GM21381 (cell line): ENCODE data around the gene JMJD4.
"Not testable (repeated sequence)": the region's sequence is repeated elsewhere in the genome, so short reads cannot be mapped to it uniquely, and the experiment has no call there.

Source experiments
- ATAC-seq: cut with Tn5 transposase; IDR thresholded peaks from one replicate; pipeline ENCODE4 v1.9.1; 2021; ENCODE audit warnings: mild to moderate bottlenecking, moderate library complexity; ENCODE audit not compliant: unreplicated experiment

JMJD4 gene

DNA sequence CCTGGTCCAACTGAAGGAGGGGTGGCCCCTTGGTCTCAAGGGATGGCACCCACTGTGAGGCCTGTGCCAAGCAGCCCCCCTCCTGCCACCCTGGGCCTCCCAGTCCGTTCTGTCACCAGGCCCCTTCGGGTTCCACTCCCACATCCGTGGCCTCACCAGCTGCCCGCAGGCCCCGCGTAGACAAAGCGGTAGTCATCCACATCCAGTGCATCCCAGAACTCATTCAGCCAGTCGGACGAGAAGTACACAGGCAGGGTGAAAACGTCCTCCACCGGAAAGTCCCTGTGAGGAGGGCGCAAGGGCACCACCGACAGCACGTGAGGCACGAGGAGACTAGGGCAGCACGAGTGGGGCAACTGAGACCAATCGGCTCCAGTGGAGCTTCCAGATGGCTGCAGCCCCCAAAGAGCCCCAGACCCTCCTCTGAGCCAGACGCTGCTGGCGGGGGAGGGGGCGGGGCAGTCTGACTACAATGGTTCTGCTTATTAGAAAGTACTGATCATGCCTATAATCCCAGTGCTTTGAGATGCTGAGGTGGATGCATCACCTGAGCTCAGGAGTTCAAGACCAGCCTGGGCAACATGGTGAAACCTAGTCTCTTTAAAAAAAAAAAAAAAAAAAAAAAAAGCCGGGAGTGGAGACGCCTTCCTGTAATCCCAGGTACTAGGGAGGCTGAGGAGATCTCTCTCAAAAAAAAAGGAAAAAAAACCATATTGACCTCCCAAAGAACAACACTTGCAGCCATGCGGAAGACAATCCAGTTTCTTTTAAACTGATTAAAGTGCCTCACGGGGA, 1.2 kb downstream of the JMJD4 start:
- no peak for ATAC-seq

DNA sequence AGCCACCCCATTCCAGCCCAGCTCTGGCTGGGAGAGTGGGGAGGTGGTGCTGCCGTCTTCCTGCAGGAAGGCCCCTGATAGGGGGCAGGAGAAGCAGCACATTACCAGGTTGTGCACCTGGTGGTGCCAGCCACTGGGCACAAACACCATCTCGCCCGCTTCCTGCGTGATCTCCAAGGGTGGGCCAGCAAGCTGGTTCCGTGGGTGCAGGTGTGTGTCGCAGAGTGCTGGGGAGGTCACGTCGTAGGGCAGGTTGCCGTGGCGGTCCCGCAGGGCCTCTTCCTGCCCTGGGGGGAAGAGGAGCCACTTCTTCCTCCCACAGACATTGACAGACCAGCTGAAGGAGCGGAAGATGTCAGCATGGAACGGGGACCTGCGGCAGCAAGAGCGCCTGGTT, 1.8 kb downstream of the JMJD4 start:
- ATAC-seq, result no peak

DNA sequence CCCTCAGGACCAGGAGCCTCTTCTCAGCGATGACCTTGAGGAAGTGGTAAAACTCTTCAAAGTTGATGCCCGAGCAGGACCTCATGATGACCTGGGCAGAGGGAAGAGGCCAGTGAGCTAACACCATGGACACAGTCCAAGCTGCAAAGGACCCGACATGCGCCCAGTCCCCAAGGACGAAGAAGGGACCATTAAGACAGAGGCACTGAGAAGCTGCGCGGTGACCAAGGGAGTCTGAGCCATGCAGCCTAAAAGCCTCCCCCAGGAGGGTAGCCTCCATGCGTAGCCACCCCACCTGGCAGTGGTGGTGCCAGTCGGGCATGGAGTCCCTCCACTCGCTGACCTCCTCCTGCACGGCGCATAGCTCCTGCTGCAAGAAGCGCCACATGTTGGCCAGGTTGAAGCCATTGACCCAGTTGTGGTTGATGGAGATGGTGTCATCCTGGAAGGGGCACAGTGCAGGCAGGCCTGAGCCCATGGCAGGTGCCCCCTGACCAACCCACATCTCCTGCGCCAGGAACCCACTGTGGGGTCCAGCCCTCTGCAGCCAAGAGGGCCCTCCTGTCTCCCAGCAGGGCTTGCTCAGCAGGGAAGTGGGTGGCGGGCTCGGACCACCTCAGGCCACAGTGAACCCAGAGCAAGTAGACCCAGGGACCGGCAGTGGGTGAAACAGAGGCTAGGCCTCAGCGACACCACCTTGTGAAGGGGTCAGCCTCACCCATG, 2.4 kb downstream of the JMJD4 start:
- ATAC-seq, result no peak

DNA sequence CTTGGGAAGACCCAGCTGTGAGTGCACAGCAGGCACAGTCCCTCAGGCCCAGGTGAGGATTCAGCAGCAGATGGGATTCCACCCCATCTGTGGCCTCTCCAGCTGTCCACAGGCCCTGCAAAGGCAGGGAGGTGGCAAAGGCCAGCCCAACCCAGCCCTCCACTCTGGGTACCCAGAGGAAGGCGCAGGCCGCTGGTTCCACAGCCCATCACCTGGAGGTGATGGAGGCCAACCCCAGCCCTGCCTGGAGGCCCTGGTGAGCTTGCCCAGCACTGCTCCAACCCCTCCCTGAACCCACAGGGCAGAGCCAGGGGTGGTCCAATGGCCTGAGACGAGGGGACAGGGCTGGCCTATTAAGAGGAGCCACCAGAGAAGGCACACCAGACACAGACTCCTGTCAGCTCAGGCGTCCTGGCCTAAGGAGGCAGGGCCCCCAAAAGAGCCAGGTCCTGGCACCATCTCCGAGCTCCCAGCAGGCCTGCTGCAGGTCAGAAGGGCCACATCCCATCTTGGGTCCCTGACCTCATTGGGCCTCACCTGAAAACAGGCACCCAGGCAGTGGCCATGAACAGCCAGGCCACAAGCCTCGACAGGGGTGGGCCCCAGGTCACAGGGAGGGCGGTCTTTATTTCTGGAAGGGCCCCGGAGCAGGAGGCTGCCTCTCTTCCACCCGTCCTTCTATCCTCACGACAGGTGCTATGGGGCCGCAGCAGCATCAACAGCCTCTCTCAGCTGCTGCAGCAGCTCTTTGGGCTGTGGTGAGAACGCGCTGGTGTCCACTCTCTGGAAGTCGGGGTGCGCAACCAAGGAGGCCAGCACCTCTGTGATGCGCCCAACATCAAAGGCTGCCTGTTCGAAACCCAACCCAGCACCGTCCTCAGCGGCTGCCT, 3.2 kb downstream of the JMJD4 start:
- ATAC-seq, result no peak

DNA sequence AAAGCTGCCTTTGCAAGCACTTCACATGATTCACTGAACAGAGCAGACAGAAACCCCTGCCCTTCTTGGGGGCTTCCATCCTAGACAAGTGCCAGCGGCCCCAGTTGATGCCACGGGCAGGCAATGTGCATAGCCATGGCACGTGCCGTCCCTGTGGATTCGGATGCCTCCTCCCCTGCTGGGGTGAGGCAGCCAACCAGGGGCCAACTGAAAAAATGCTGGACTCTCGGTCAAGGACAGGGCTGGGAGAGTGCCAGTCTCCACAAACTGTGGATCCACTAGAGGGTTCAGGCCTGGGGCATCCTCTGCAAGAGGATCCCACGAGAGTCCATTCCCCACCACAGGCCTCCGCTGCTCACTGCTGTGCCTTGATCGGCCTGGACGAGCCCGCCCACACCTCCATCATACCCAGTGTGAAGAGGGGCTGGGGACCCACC, 3.8 kb downstream of the JMJD4 start:
- no peak for ATAC-seq

DNA sequence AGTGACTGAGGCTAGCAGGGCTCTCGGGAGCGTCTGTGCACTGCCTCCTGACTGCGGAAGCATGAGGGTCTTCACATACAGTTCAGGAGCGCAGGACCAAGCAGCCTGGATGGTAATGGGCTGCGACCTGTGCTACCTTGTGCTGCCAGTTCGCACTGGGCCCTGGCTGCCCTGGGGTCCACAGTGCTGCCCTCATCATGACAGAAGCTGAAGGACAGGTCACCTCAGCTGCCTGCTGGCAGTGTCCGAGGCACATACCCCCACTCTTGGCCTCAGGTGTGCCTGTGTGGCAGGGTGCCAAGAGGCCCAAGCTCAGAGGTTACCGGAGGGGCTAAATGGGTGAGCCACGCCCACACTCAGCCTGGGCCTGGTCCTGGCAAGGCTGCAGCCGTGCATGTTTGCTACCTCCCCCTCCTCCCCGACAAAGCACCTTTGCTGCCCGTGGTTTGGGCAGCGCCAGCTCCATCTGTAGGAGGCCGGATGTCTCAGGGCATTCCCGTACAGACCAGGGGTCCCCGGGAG, 4.4 kb downstream of the JMJD4 start:
- no peak for ATAC-seq

DNA sequence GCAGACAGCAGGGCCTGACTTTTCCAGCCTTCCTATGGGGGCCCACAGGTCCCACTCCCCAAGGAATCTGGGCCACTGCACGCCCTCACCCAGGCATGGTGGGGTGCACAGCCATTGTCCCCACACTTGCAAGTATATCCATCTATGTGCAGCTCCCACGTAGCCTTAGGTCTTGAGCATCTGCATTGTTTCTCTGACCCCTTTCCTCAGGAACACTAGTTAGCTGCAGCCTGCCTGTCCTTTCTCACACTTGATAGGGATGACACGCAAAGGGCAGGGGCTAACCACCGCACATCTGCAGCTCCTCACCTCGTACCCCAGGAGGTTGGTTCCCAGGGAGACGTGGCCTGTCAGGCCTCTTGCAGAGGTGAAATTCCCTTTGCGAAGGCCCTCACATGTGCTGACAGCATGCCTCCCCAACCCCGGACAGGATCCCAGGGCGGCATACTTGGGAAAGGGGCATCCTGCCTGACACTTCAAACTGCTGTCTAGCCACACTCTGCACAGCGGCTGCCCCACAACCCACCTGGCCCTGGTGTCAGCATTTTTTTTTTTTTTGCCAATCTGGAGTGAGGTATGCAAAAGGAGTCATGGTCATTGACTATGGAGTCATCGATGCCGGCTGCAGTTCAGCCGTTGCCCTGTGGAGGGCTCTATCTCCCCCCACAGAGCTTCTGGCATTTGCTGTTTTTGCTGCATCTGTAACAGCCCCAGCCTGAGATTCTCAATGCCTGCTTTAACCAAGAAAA, 5.0 kb downstream of the JMJD4 start:
- no peak for ATAC-seq

DNA sequence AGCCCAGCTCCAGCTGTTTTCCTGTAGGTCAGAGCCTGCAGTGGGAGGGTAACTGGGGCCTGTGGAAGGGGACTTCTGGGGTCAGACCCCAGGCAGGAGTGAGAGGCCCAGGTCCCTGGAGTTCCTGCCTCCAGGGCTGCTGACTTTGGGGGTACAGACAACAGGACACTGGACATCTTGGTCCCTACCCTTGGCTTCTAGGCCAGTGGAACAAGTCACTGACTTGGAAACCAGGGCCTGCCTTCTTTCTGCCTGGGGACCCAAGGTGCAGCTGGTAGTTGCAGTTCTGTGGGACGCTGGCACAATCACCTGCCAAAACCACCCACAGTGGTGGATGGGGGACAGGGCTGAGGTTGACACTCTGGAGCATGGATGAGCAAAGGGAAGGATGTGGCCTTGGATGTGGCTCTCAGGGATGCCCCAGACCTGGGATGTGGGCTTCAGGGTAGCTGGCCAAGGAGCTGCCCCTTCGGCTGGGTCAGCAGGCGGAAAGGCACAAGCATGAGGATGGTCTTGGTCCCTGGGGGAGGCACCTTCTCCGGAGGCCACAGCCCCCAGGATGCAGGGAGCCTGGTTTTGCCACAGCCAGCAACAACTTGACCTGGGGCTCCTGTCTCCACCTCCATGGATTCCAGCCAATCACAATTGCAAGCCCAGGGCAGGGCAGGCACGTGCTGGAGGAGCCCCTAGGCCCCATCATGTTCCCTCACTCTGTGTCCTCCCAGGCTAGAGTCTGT, 5.8 kb downstream of the JMJD4 start:
- ATAC-seq, result no peak

DNA sequence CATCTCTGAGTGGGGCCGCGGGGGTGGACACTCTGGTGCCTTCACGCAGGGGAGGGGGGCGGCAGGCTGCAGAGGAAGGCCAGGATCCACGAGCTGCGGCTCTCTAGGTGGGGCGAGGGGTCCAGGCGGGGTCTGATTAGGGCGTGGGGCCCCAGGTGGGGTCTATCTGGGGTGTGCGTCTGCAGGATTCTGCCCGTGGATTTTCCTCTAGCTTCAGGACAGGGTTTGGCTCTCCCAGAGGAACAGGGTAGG, 6.3 kb downstream of the JMJD4 start:
- ATAC-seq, result peak; percentile 3

DNA sequence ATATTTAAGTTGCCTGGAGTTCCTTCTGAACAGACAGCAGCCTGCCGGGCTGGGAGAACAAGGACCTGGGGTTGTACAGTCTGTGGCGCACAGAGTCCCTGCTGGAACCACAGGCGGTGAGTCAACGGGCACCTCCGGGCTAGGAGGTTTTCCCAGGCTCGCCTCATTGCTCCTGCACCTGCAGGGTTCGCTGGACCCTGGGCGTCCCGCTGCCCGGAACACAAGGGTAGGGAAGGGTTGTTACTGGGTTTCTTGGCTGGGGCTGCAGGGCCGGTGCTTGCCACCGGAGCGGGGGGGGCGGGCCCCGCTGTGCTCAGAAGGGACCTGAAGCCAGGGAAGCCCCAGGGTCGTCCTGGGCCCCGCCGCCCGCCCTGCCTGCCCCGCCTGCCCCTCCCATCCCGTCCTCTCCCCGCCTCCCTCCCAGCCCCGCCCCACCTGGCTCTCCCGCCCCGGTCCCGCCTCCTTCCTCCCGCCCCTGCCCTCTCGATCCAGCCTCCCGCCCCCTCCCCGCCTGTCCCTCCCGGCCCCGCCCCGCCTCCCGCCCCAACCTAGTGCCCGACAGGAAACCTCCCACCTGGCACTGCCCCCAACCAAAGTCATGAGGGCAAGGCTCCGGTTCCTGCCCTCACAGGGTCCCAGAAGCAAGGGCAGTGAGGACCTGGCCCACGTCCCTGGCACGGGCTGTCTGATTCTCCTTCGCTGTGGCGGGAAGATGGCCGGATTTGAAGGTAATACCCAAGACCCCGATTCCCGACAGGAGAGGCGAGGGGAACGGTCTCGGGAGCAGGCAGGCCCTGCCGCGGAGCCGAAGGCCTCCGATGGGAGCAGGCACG, 6.8 kb downstream of the JMJD4 start:
- peak; percentile 34 for ATAC-seq

DNA sequence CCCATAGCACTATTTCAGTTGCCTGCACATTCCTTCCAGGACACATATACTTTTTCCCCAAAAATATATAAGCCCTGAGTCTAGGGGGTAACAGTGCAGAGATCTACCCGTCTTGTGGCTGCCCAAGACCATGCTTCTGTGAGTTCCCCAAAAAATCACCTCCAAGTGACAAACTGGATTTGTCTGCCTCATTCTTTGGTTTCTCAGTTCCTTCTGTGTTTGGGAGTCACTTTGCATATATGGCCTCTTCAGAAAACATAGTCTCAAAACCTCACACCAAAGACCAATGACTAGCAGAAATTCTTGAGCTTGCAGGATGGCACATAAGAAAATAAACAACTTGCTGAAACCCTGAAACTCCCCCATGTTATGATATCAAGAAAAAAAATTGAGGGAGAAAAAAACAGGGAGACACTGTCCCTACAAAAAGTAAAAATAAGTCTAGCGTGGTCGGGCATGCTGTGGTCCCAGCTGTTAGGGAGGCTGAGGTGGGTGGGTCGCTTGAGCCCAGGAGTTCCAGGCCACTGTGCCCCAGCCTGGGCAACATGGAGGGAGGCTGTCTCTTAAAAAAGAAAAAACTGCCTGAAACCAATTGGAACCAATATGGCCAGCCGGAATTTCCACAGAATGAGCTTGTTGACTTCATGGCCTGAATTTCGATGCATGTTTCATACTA, 8.0 kb downstream of the JMJD4 start:
- no peak for ATAC-seq

DNA sequence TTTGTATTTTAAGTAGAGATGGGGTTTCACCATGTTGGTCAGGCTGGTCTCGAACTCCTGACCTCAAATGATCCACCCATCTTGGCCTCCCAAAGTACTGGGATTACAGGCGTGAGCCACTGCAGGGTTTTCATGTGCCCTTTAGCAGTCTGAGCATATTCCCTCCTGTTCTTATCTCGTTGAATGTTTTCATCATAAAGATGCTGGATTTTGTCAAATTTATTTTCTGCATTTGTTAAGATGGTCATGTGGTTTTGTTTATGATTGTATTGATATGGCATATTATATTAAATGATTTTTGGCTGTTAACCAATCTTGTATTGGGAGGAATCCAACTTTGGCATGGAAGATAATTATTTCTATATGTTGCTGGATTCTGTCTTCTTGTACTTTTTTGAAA, 8.8 kb downstream of the JMJD4 start:
- no peak for ATAC-seq

DNA sequence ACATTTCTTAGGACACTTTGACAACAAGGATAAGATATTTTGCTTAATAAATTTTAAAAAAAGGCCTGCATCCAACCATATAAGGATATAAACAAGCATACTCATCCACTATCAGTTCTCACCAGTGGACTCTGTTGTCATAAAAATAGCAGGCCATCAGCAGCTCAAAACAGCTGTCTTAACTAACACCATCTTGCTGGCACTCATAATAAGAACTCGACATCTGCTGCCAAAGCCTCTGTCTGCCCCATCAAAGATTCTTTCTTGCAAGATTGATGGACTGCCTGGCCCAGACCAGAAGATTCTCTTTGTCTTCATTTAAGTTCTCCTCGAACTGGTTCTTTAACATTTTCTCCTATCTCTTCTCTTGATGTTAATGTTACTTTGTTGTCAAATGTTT, 10.1 kb downstream of the JMJD4 start:
- no peak for ATAC-seq

DNA sequence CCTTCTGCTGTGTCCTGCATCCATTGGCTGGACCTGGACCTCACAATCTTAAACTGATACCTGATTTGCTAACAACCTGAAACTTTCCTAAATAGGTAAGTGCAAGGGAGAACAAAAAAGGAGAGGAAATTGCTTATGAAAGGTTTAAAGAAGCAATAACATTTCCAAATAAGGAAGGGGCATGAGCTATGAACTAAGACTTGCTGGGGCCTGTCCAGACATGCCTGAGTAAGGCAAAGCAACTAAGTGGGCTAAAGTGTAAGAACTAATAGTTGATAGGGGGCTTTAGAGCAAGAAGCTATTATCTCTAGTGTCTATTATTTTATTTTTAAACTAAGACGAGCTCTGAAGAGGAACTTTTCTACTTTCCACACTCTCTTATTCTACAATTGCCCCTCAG, 11.6 kb downstream of the JMJD4 start:
- no peak for ATAC-seq

DNA sequence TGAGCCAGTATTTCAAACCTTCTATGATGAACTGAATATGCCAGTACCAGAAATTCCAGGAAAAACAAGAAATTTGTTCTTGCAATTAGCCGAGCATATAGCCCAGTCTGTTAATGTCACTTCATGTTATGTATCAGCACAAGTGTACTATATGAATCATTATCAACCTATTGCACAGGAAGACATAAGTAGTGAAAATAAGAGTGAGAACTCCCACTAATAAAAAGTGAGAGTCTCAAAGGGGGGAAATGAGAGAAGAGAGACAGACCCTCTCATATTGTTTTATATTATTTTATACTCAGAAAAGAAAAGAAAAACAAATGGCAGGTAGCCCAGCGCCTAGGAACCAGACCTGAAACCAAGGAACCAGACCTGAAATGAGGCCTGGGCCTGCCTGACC, 16.2 kb downstream of the JMJD4 start:
- no peak for ATAC-seq

DNA sequence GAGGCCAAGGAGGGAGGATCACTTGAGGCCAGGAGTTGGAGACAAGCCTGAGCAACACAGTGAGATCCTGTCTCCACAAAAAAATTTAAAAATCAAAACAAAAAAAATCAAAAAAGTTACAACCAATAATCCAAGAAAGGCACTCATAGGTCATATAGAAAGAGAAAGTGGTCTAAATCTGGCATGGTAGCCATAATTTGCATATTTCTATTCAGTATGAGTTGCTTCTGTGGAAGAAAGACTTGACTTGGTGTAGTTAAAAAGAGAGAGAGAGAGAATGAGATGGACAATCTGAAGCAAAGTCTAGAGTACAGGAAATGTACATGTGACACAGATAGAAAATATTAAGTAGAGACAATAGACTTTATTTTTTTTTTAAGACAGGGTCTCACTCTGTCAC, 22.5 kb downstream of the JMJD4 start:
- ATAC-seq, result no peak

DNA sequence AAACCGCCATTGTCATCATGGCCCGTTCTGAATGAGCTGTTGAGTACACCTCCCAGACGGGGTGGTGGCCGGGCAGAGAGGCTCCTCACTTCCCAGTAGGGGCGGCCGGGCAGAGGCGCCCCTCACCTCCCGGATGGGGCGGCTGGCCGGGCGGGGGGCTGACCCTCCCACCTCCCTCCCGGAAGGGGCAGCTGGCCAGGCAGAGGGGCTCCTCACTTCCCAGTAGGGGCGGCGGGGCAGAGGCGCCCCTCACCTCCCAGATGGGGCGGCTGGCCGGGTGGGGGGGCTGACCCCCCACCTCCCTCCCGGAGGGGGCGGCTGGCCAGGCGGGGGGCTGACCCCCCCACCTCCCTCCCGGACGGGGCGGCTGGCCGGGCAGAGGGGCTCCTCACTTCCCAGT, 24.6 kb downstream of the JMJD4 start:
- not testable (repeated sequence) for ATAC-seq

DNA sequence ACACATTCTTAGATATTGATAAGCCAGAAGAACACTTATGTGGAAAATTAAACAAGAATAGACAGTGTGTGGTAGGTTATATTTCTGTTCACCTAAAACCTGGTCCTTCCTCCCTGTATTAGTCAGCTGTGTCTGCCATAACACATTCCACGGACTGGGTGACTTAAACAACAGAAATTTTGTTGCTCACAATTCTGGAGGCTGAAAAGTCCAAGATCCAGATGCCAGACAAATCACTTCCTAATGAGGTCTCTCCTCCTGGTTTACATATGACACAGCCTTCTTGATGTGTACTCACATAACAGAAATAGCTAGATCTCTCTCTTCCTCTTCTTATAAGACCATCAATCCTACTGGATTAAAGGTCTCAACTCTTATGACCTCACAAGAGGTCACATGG, 25.7 kb downstream of the JMJD4 start:
- ATAC-seq, result no peak

DNA sequence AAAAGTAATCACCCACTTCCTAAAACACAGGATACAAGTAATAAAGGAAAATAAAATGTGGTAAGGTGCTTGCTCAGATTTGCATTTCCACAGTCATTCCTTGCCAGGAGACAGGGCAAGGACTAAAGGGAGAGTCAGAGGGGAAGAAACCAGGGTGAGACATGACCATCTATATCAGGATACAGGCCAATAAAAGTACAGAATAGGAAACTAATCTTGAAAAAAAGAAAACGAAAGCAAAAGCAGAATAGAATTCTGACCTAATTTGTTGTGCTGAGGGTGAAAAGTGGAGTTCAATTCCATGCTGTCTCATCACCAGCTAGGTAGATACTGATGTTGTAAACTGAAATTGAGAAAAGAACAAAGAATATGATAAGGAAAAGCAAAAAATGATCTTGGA, 27.3 kb downstream of the JMJD4 start:
- ATAC-seq, result no peak
